GM13977 (cell line): ENCODE data around the gene MS4A4E.
"Not testable (repeated sequence)": the region's sequence is repeated elsewhere in the genome, so short reads cannot be mapped to it uniquely, and the experiment has no call there.

Experiments used
- DNase-seq: peaks from one replicate; pipeline ENCODE4 v3.0.0; 2012; ENCODE audit warnings: low spot score
- CTCF ChIP-seq: IDR thresholded peaks from 2 replicates; pipeline ENCODE4 v1.5.1; 2012; ENCODE audit warnings: mild to moderate bottlenecking, control low read depth; ENCODE audit not compliant: insufficient read depth; ENCODE audit errors: extremely low read depth, missing control alignments
- in situ Hi-C: fragments of 300-500 bp; cut with MboI; formaldehyde crosslinking; loops from one replicate; pipeline ENCODE4 v1.12.0; 2022; ENCODE audit warnings: low sequenced_read_pairs, low pct_unique_long_range_greater_than_20kb, mixed read lengths, inconsistent platforms; ENCODE audit not compliant: unreplicated experiment

Gene MS4A4E

GRCh38 chr11:60193687-60194433, 49.1 kb downstream of the MS4A4E start:
- in situ Hi-C loops, result no loop called here
- peak; percentile 74 for TF ChIP-seq CTCF
- DNase-seq, result peak; percentile 54

- in situ Hi-C loops, DNase-seq: not testable (repeated sequence)
Measured at GRCh38 chr11:60192564-60192963, 50.4 kb downstream of the MS4A4E start.

- DNase-seq, in situ Hi-C loops: not testable (repeated sequence)
Measured at GRCh38 chr11:60188481-60188880, 54.5 kb downstream of the MS4A4E start.

GRCh38 chr11:60186128-60186527, 56.8 kb downstream of the MS4A4E start:
- DNase-seq, in situ Hi-C loops: not testable (repeated sequence)

GRCh38 chr11:60185512-60185827, 57.5 kb downstream of the MS4A4E start:
- DNase-seq, in situ Hi-C loops: not testable (repeated sequence)

GRCh38 chr11:60184824-60185511, 58.0 kb downstream of the MS4A4E start:
- in situ Hi-C loops, result no loop called here
- no peak for TF ChIP-seq CTCF
- no peak for DNase-seq

- in situ Hi-C loops, result no loop called here
Measured at GRCh38 chr11:60183591-60184205, 59.2 kb downstream of the MS4A4E start.

GRCh38 chr11:60182541-60183330, 60.2 kb downstream of the MS4A4E start, which contains the start of gene MS4A6A:
Gene MS4A6A, minus strand, starts transcription at chr11:60183083. Its CDS starts 1,356 bp downstream, at chr11:60181727.
- no peak for TF ChIP-seq CTCF
- in situ Hi-C loops, result no loop called here
- DNase-seq, result no peak

More at GRCh38 chr11:60183591-60184205, 59.2 kb downstream of the MS4A4E start:
- TF ChIP-seq CTCF, result no peak
- DNase-seq, result no peak
